GM21423 (cell line): ENCODE measurements around the gene SOCS4.

Source experiments
- ATAC-seq: cut with Tn5 transposase; IDR thresholded peaks from one replicate; pipeline ENCODE4 v1.9.1; 2021; ENCODE audit warnings: mild to moderate bottlenecking, moderate library complexity; ENCODE audit not compliant: unreplicated experiment

SOCS4 gene

GRCh38 chr14:55084401-55085059 lies 57.5 kb downstream of the SOCS4 start:
- no peak for ATAC-seq

GRCh38 chr14:55085060-55085660 lies 58.1 kb downstream of the SOCS4 start:
- no peak for ATAC-seq

- no peak for ATAC-seq
Measured at GRCh38 chr14:55086938-55087337, 59.9 kb downstream of the SOCS4 start.

GRCh38 chr14:55088356-55088755 lies 61.3 kb downstream of the SOCS4 start:
- no peak for ATAC-seq

GRCh38 chr14:55092341-55092740 lies 65.3 kb downstream of the SOCS4 start:
- no peak for ATAC-seq

GRCh38 chr14:55094292-55095157 lies 67.5 kb downstream of the SOCS4 start:
- no peak for ATAC-seq

GRCh38 chr14:55097881-55098560 lies 71.0 kb downstream of the SOCS4 start:
- ATAC-seq = peak; percentile 56

- no peak for ATAC-seq
Measured at GRCh38 chr14:55098561-55098898, 71.5 kb downstream of the SOCS4 start.
